Tibial nerve (tissue), 4 donors: ENCODE measurements around the gene SLC30A1.

Experiments
- EP300 ChIP-seq, 2 donors: sonication (generic); formaldehyde crosslinking; IDR thresholded peaks; one replicate each; pipeline ENCODE4 v1.6.1; 2017; ENCODE audit warnings: antibody characterized with exemption in 2 of 2, mild to moderate bottlenecking in 1 of 2
- POLR2A ChIP-seq, 2 donors: fragments of 450-650 bp; IDR thresholded peaks; one replicate each; pipeline ENCODE4 v1.6.1; 2017; ENCODE audit warnings: antibody characterized with exemption in 2 of 2, mild to moderate bottlenecking in 2 of 2, moderate library complexity in 2 of 2
- TF ChIP-seq, protein P1 (sequence below), 5 experiments: fragments of 200-600 bp in 3 of 5; fragments of 450-650 bp in 2 of 5; sonication (generic) in 3 of 5; IDR thresholded peaks; one replicate each; pipeline ENCODE4 v1.5.1; 2016 to 2019; ENCODE audit warnings: antibody characterized with exemption in 5 of 5, mild to moderate bottlenecking in 3 of 5, moderate library complexity in 2 of 5

DNA sequence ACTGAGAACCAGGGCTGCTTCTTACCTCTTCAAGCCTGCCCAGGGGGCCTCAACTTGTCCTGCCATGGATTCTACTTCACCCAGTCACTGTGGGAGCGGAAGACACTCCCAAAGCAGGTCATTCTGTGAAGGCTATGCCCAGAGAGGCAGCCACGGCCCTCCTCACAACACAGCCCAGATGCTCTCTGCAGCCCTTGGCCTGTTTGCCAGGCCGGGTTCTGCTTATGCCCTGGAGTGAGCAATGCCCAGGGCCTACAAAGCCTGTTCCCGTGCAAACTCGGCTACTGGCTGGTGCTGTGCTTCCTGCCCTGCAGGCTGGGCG is 33.8 kb upstream of the SLC30A1 start:
- TF ChIP-seq, protein P1, sequence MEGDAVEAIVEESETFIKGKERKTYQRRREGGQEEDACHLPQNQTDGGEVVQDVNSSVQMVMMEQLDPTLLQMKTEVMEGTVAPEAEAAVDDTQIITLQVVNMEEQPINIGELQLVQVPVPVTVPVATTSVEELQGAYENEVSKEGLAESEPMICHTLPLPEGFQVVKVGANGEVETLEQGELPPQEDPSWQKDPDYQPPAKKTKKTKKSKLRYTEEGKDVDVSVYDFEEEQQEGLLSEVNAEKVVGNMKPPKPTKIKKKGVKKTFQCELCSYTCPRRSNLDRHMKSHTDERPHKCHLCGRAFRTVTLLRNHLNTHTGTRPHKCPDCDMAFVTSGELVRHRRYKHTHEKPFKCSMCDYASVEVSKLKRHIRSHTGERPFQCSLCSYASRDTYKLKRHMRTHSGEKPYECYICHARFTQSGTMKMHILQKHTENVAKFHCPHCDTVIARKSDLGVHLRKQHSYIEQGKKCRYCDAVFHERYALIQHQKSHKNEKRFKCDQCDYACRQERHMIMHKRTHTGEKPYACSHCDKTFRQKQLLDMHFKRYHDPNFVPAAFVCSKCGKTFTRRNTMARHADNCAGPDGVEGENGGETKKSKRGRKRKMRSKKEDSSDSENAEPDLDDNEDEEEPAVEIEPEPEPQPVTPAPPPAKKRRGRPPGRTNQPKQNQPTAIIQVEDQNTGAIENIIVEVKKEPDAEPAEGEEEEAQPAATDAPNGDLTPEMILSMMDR (IDR thresholded peaks at IDR 0.05), result no peak
- TF ChIP-seq POLR2A (IDR thresholded peaks at IDR 0.05), result no peak
- no peak for TF ChIP-seq EP300 (IDR thresholded peaks at IDR 0.05)
